A549 (cell line): Measurements from ENCODE around the gene FAM78B. TPM values are rescaled to one million over a fixed set of nuclear protein-coding genes. Genes with fewer than 3 reads are reported as not detected.

ENCODE experiments used
- ATAC-seq, 2 experiments: fragments of 200-7000 bp in 1 of 2; fragments of >200 bp in 1 of 2; cut with Nextera tagmentation in 1 of 2; cut with Tn5 transposase in 1 of 2; 3 replicates each; pipeline versions ENCODE4 v1.8.0 to v1.9.1; 2018 to 2020; ENCODE audit warnings: mild to moderate bottlenecking in 1 of 2, moderate library complexity in 1 of 2
- CTCF ChIA-PET: fragments of 300-600 bp; sonication (Branson Sonifier 250); formaldehyde crosslinking; extraction: SDS; loops from one replicate; lab custom pipeline; 2021; ENCODE audit warnings: antibody characterized with exemption, inconsistent platforms; lab: Yijun Ruan, JAX
- POLR2A ChIA-PET: fragments of 350-600 bp; formaldehyde crosslinking; extraction: SDS; loops from one replicate; lab custom pipeline; 2021; ENCODE audit warnings: antibody characterized with exemption, inconsistent platforms; lab: Yijun Ruan, JAX
- DNase-seq, 2 experiments: peaks; one replicate each; pipeline versions ENCODE4 v3.0.0 to v3.0.0-alpha.2; 2011 to 2016; ENCODE audit warnings: low read depth in 1 of 2, low spot score in 1 of 2
- FAIRE-seq: peaks from 2 replicates; lab custom pipeline; 2011; peaks lifted over from hg19 to GRCh38; lab: Jason Lieb, UNC
- H3K27ac ChIP-seq, 2 experiments: fragments of >200 bp; sonication (Bioruptor Twin); formaldehyde crosslinking; 3 replicates each; pipeline ENCODE4 v1.5.1; 2016 to 2017
- H3K4me1 ChIP-seq: fragments of >200 bp; sonication (Bioruptor Twin); formaldehyde crosslinking; 3 replicates; pipeline ENCODE4 v1.6.1; 2016
- H3K4me2 ChIP-seq: fragments of >200 bp; sonication (Bioruptor Twin); formaldehyde crosslinking; 3 replicates; pipeline ENCODE4 v1.6.1; 2016
- H3K4me3 ChIP-seq: fragments of >200 bp; sonication (Bioruptor Twin); formaldehyde crosslinking; 3 replicates; pipeline ENCODE4 v1.5.1; 2016
- H3K9me3 ChIP-seq: fragments of >200 bp; sonication (Bioruptor Twin); formaldehyde crosslinking; 3 replicates; pipeline ENCODE4 v1.6.1; 2016
- CBX2 ChIP-seq: fragments of 200-600 bp; sonication (generic); IDR thresholded peaks from 2 replicates; pipeline ENCODE4 v1.6.1; 2016; ENCODE audit warnings: low read depth, mild to moderate bottlenecking, borderline replicate concordance
- CEBPB ChIP-seq, 2 experiments: fragments of >200 bp in 1 of 2; sonication (Bioruptor Twin) in 1 of 2; formaldehyde crosslinking in 1 of 2; IDR thresholded peaks; 2 replicates each; pipeline ENCODE4 v1.6.1; 2012 to 2016
- CHD2 ChIP-seq: fragments of 150-350 bp; IDR thresholded peaks from 2 replicates; pipeline ENCODE4 v1.6.1; 2014; ENCODE audit warnings: low read length; ENCODE audit not compliant: partially characterized antibody
- CHD4 ChIP-seq: fragments of 200-600 bp; sonication (generic); IDR thresholded peaks from 2 replicates; pipeline ENCODE4 v1.6.1; 2016; ENCODE audit warnings: antibody characterized with exemption, mild to moderate bottlenecking, borderline replicate concordance
- EHMT2 ChIP-seq: fragments of 200-600 bp; sonication (generic); IDR thresholded peaks from 2 replicates; pipeline ENCODE4 v1.6.1; 2016; ENCODE audit warnings: antibody characterized with exemption, low read depth, mild to moderate bottlenecking, moderate library complexity
- EP300 ChIP-seq, 2 experiments: fragments of >200 bp; sonication (Bioruptor Twin); formaldehyde crosslinking; IDR thresholded peaks; 2 replicates in 1 of 2; 3 replicates in 1 of 2; pipeline ENCODE4 v1.6.1; 2016 to 2017
- FOSB ChIP-seq: fragments of 250-450 bp; sonication (Bioruptor Pico); IDR thresholded peaks from 2 replicates; pipeline ENCODE4 v1.5.0; 2020; ENCODE audit warnings: mild to moderate bottlenecking, moderate library complexity
- FOXS1 ChIP-seq: fragments of 250-450 bp; sonication (Bioruptor Pico); IDR thresholded peaks from 2 replicates; pipeline ENCODE4 v1.5.0; 2020; ENCODE audit warnings: mild to moderate bottlenecking, moderate library complexity
- GATA3 ChIP-seq: IDR thresholded peaks from 2 replicates; pipeline ENCODE4 v1.6.1; 2012; ENCODE audit warnings: borderline replicate concordance
- HES2 ChIP-seq: fragments of >200 bp; sonication (Bioruptor Twin); formaldehyde crosslinking; IDR thresholded peaks from 2 replicates; pipeline ENCODE4 v1.6.1; 2016
- HMGXB4 ChIP-seq: fragments of 250-450 bp; sonication (Bioruptor Pico); IDR thresholded peaks from 2 replicates; pipeline ENCODE4 v1.5.0; 2021; ENCODE audit warnings: mild to moderate bottlenecking, moderate library complexity, borderline replicate concordance
- HOXA7 ChIP-seq: fragments of 250-450 bp; sonication (Bioruptor Pico); IDR thresholded peaks from 2 replicates; pipeline ENCODE4 v1.5.0; 2020; ENCODE audit warnings: mild to moderate bottlenecking, moderate library complexity
- HOXB13 ChIP-seq: fragments of 250-450 bp; sonication (Bioruptor Pico); IDR thresholded peaks from 2 replicates; pipeline ENCODE4 v1.5.0; 2020; ENCODE audit warnings: low read depth, mild to moderate bottlenecking, moderate library complexity
- JUN ChIP-seq, 2 experiments: fragments of >200 bp; sonication (Bioruptor Twin); formaldehyde crosslinking; IDR thresholded peaks; 2 replicates in 1 of 2; 3 replicates in 1 of 2; pipeline ENCODE4 v1.6.1; 2016 to 2017
- KDM1A ChIP-seq: fragments of 200-600 bp; sonication (generic); IDR thresholded peaks from 2 replicates; pipeline ENCODE4 v1.6.1; 2016; ENCODE audit warnings: low read depth, mild to moderate bottlenecking
- KDM5A ChIP-seq: fragments of 200-600 bp; sonication (generic); IDR thresholded peaks from 2 replicates; pipeline ENCODE4 v1.6.1; 2016; ENCODE audit warnings: antibody characterized with exemption, mild to moderate bottlenecking
- MAFK ChIP-seq: fragments of 450-650 bp; IDR thresholded peaks from 2 replicates; pipeline ENCODE4 v1.6.1; 2014; ENCODE audit not compliant: partially characterized antibody
- MAZ ChIP-seq: fragments of 150-350 bp; IDR thresholded peaks from 2 replicates; pipeline ENCODE4 v1.6.1; 2014; ENCODE audit warnings: antibody characterized with exemption, low read depth, low read length, borderline replicate concordance
- MYC ChIP-seq: IDR thresholded peaks from 2 replicates; pipeline ENCODE4 v1.6.1; 2012; ENCODE audit warnings: mild to moderate bottlenecking, inconsistent platforms, low read length, improper control_type of control experiment, borderline replicate concordance
- POLR2AphosphoS2 ChIP-seq: conservative IDR thresholded peaks from 2 replicates; pipeline ENCODE4 v1.6.1; 2012; ENCODE audit warnings: low read length, improper control_type of control experiment, inconsistent platforms
- RARB ChIP-seq: fragments of 250-450 bp; sonication (Bioruptor Pico); IDR thresholded peaks from 2 replicates; pipeline ENCODE4 v1.8.0; 2021; ENCODE audit warnings: mild to moderate bottlenecking, moderate library complexity
- RFX5 ChIP-seq: fragments of 450-650 bp; IDR thresholded peaks from 2 replicates; pipeline ENCODE4 v1.7.1; 2014; ENCODE audit warnings: antibody characterized with exemption, mild to moderate bottlenecking, moderate library complexity
- SREBF2 ChIP-seq: fragments of 450-650 bp; IDR thresholded peaks from 2 replicates; pipeline ENCODE4 v1.6.1; 2014; ENCODE audit warnings: mild to moderate bottlenecking, moderate library complexity
- ZC3H11A ChIP-seq: fragments of 450-650 bp; IDR thresholded peaks from 2 replicates; pipeline ENCODE4 v1.6.1; 2014; ENCODE audit warnings: antibody characterized with exemption, mild to moderate bottlenecking
- ZNF302 ChIP-seq: fragments of 250-450 bp; sonication (Bioruptor Pico); IDR thresholded peaks from 2 replicates; pipeline ENCODE4 v1.9.0; 2021; ENCODE audit warnings: inconsistent platforms, mild to moderate bottlenecking, moderate library complexity
- ZSCAN20 ChIP-seq: fragments of 250-450 bp; sonication (Bioruptor Pico); IDR thresholded peaks from 2 replicates; pipeline ENCODE4 v1.8.0; 2022; ENCODE audit warnings: mild to moderate bottlenecking, moderate library complexity
- WGBS: methylation state at CpG from one replicate; pipeline ENCODE4 v1.1.6; 2017; ENCODE audit errors: missing lambda C conversion rate; 5-methylcytosine and 5-hydroxymethylcytosine counted together
- polyA plus RNA-seq, 4 experiments: library from polyadenylated mRNA; depleted of rRNA in 3 of 4; stranded (reverse); fragments of >200 nt; fragmentation: RNase III in 1 of 4; extraction: RNeasy Plus Mini Kit Qiagen cat#74134 plus additional on column Dnase treatment in 1 of 4; gene quantifications; 2 replicates in 3 of 4; 3 replicates in 1 of 4; pipeline ENCODE4 v1.2.3, GENCODE V29; 2011 to 2017
- TF ChIP-seq, protein P1 (sequence below): fragments of 250-450 bp; sonication (Bioruptor Pico); IDR thresholded peaks from 2 replicates; pipeline ENCODE4 v1.5.0; 2020; ENCODE audit warnings: low read depth, mild to moderate bottlenecking, moderate library complexity
- TF ChIP-seq, protein P2 (sequence below): fragments of 450-650 bp; IDR thresholded peaks from 2 replicates; pipeline ENCODE4 v1.6.1; 2014; ENCODE audit warnings: antibody characterized with exemption
- TF ChIP-seq, protein P3 (sequence below): fragments of >200 bp; sonication (Bioruptor Twin); formaldehyde crosslinking; IDR thresholded peaks from 3 replicates; pipeline ENCODE4 v1.5.1; 2016

FAM78B gene
- polyA plus RNA-seq, 2 of the 4 experiments (the other 2 are of a cell fraction), result 0.13 to 0.34 TPM

DNA sequence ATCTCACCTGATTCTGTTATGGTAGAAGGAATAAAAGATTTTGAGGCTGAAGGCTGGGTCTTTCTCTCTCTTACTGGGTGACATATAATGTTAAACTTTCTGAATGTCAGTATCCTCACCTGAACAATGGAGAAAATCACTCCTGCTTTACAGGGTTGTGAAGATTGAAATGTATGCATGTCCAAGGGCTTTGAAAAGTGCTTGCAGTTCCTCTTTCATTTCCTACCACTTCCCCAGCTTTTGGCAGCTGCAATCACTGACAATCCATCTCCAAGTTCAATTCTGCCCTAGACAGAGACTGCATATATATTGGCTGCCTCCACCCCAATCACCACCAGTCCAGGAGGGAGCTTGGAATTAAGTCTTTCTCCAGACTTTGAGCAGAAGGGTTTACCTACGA is 39.8 kb downstream of the FAM78B start:
- Histone ChIP-seq H3K4me1 (no peaks in the 10 kb centered on the region), H3K27ac (no peak overlapping the region), H3K9me3 (no peaks in the 10 kb centered on the region), H3K4me2 (no peak overlapping the region), H3K4me3 (no peak overlapping the region)
- ATAC-seq (no peak), DNase-seq (no peak), FAIRE-seq (no peak)
- WGBS, result 0% methylated on average over 1 of the region's 1 CpG
- POLR2A ChIA-PET, result no interaction called here
- TF ChIP-seq ZC3H11A (no peak), SREBF2 (no peak), EHMT2 (no peak), CHD2 (no peak), CEBPB (IDR thresholded peaks at IDR 0.05) (no peak), CHD4 (no peak), HOXA7 (no peak), HMGXB4 (no peak), MYC (no peak), EP300 (IDR thresholded peaks at IDR 0.05) (no peak), MAZ (no peak)
- CTCF ChIA-PET, result interaction anchor here (1.7 kb wide), 1 partner anchor 9 kb away, joined by 4 read pairs; no protein-coding TSS in a partner anchor

- FAIRE-seq (no peak), ATAC-seq (no peak), DNase-seq (no peak)
- no peaks in the 10 kb centered on the region for H3K9me3 ChIP-seq
- WGBS, result 23% methylated on average over 8 of the region's 8 CpGs
- ChIA-PET POLR2A (no interaction called here), CTCF (interaction anchor here (1.1 kb wide), 2 partner anchors 13 to 48 kb away, joined by 3 read pairs; no protein-coding TSS in a partner anchor)
- no peak overlapping the region for H3K4me3 ChIP-seq
- no peak overlapping the region for H3K27ac ChIP-seq
- TF ChIP-seq KDM5A, result no peak
- TF ChIP-seq MYC, result no peak
- TF ChIP-seq EHMT2, result no peak
- TF ChIP-seq, protein P1, sequence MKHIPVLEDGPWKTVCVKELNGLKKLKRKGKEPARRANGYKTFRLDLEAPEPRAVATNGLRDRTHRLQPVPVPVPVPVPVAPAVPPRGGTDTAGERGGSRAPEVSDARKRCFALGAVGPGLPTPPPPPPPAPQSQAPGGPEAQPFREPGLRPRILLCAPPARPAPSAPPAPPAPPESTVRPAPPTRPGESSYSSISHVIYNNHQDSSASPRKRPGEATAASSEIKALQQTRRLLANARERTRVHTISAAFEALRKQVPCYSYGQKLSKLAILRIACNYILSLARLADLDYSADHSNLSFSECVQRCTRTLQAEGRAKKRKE (CRISPR knock-in tag), result no peak
- TF ChIP-seq, protein P2, sequence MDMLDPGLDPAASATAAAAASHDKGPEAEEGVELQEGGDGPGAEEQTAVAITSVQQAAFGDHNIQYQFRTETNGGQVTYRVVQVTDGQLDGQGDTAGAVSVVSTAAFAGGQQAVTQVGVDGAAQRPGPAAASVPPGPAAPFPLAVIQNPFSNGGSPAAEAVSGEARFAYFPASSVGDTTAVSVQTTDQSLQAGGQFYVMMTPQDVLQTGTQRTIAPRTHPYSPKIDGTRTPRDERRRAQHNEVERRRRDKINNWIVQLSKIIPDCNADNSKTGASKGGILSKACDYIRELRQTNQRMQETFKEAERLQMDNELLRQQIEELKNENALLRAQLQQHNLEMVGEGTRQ, result no peak
- no peak for TF ChIP-seq KDM1A
- TF ChIP-seq GATA3, result no peak
- TF ChIP-seq MAFK, result no peak
- no peak for TF ChIP-seq POLR2AphosphoS2
- no peak for TF ChIP-seq RFX5
- TF ChIP-seq CHD2, result no peak
- TF ChIP-seq ZNF302 (CRISPR knock-in tag), result no peak
- no peak overlapping the region for H3K4me2 ChIP-seq
- no peaks in the 10 kb centered on the region for H3K4me1 ChIP-seq
These were observed 43.8 kb downstream of the FAM78B start for GRCh38 chr1:166122873-166123466.

GRCh38 chr1:166121010-166121409 is 45.8 kb downstream of the FAM78B start:
- FAIRE-seq, result no peak
- POLR2A ChIA-PET, result no interaction called here
- no peaks in the 10 kb centered on the region for H3K9me3 ChIP-seq
- no peak overlapping the region for H3K4me3 ChIP-seq
- DNase-seq, result no peak
- H3K27ac ChIP-seq, result no peak overlapping the region
- no peaks in the 10 kb centered on the region for H3K4me1 ChIP-seq
- ATAC-seq, result no peak
- 4% methylated on average over 4 of the region's 4 CpGs for WGBS
- no peak overlapping the region for H3K4me2 ChIP-seq
- CTCF ChIA-PET, result interaction anchor here (1.3 kb wide), 1 partner anchor 33 kb away, joined by 3 read pairs; no protein-coding TSS in a partner anchor
- TF ChIP-seq, protein P3, sequence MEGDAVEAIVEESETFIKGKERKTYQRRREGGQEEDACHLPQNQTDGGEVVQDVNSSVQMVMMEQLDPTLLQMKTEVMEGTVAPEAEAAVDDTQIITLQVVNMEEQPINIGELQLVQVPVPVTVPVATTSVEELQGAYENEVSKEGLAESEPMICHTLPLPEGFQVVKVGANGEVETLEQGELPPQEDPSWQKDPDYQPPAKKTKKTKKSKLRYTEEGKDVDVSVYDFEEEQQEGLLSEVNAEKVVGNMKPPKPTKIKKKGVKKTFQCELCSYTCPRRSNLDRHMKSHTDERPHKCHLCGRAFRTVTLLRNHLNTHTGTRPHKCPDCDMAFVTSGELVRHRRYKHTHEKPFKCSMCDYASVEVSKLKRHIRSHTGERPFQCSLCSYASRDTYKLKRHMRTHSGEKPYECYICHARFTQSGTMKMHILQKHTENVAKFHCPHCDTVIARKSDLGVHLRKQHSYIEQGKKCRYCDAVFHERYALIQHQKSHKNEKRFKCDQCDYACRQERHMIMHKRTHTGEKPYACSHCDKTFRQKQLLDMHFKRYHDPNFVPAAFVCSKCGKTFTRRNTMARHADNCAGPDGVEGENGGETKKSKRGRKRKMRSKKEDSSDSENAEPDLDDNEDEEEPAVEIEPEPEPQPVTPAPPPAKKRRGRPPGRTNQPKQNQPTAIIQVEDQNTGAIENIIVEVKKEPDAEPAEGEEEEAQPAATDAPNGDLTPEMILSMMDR, result no peak
- TF ChIP-seq CBX2 (no peak), RARB (no peak), MAFK (no peak), JUN (IDR thresholded peaks at IDR 0.05) (no peak), HOXB13 (CRISPR knock-in tag) (no peak), ZSCAN20 (CRISPR knock-in tag) (no peak), FOSB (CRISPR knock-in tag) (no peak), CEBPB (IDR thresholded peaks at IDR 0.05) (no peak), FOXS1 (no peak), HES2 (no peak)
